Naive B cell (primary cell): ENCODE data around the gene IFI6. TPM values are rescaled to one million over a fixed set of nuclear protein-coding genes. Genes with fewer than 3 reads are reported as not detected.
"Not testable (repeated sequence)": the region's sequence is repeated elsewhere in the genome, so short reads cannot be mapped to it uniquely, and the experiment has no call there.

Experiments
- ATAC-seq, 2 donors: fragments of 150-1000 bp; cut with Tn5 transposase; 2 replicates each; pipeline ENCODE4 v1.10.0; 2021; ENCODE audit warnings: low read depth in 2 of 2, mild to moderate bottlenecking in 2 of 2, moderate library complexity in 2 of 2
- DNase-seq: peaks from one replicate; pipeline ENCODE4 v3.0.0; 2022
- H3K27ac Mint-ChIP-seq, 6 donors: one replicate each; pipeline ENCODE4 v1.8.0; 2020 to 2022; ENCODE audit warnings: mild to moderate bottlenecking in 6 of 6, mixed read lengths in 6 of 6, moderate library complexity in 5 of 6, inconsistent platforms in 2 of 6
- H3K27me3 Mint-ChIP-seq, 3 donors: one replicate each; pipeline ENCODE4 v1.8.0; 2021 to 2022; ENCODE audit warnings: mixed read lengths in 3 of 3, mild to moderate bottlenecking in 1 of 3
- H3K36me3 Mint-ChIP-seq, 2 donors: one replicate each; pipeline ENCODE4 v1.8.0; 2020 to 2022; ENCODE audit warnings: mixed read lengths in 2 of 2, inconsistent platforms in 1 of 2, mild to moderate bottlenecking in 1 of 2
- H3K4me1 Mint-ChIP-seq, 3 donors: one replicate each; pipeline ENCODE4 v1.8.0; 2020 to 2022; ENCODE audit warnings: mixed read lengths in 3 of 3, inconsistent platforms in 1 of 3, mild to moderate bottlenecking in 1 of 3, moderate library complexity in 1 of 3
- H3K4me3 Mint-ChIP-seq, 8 donors: one replicate each; pipeline ENCODE4 v1.8.0; 2020 to 2022; ENCODE audit warnings: mild to moderate bottlenecking in 8 of 8, mixed read lengths in 8 of 8, moderate library complexity in 8 of 8, inconsistent platforms in 2 of 8
- H3K9me3 Mint-ChIP-seq, 7 donors: one replicate each; pipeline ENCODE4 v1.8.0; 2020 to 2022; ENCODE audit warnings: mixed read lengths in 7 of 7, mild to moderate bottlenecking in 5 of 7, inconsistent platforms in 2 of 7, moderate library complexity in 1 of 7
- polyA plus RNA-seq, 6 donors: library from polyadenylated mRNA; unstranded; fragments of 300-500 nt; fragmentation: Illumina TruSeq; gene quantifications; one replicate each; pipeline ENCODE4 v1.2.3, GENCODE V29; 2021; ENCODE audit warnings: low read depth in 6 of 6

The IFI6 gene
- polyA plus RNA-seq, 6 donors from 2014 or later, result 27.6 to 65.1 (median 52.8) TPM

DNA sequence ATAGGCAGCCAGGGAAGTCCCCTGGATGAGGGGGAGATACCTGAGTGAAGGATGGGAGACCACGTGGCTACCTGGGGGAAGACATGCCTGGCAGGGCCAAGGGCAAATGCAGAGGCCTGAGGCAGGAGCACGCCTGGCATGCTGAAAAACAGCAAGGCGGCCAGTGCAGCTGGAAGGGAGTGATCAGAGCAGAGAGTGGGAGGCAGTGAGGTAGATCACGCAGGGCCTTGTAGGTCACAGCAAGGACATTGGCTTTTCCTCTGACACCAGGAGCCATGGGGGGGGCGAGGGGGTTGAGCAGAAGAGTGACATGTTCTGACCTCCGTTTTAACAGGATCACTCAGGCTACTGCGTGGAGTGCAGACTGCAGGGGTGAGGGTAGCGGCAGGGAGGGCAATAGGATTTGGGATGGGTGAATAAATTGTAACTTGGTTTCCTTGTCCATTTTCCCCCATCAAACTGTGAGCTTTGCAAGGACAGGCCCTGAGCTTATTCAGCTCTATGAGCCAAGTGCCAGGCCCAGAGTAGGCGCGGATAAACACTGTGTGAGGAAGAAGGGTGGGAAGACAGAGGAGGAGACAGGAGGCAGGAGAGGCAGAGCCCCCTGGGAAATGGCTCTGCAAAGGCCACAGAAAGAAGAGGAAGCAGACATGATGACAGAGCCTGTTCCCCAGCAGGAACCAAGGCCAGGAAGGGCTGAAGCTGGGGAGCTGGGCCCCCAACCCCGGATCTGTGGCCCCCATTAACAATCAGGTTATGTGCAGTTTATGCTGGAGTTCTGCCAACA is 16.6 kb downstream of the IFI6 start:
- Mint-ChIP-seq H3K36me3 (no peaks in the 10 kb centered on the region), H3K4me3 (no peak overlapping the region)
- ATAC-seq, result no peak

GRCh38 chr1:27652111-27652864 is 19.7 kb downstream of the IFI6 start:
- no peak for DNase-seq
- no peaks in the 10 kb centered on the region for H3K36me3 Mint-ChIP-seq
- H3K4me1 Mint-ChIP-seq, result peaks cover 20 to 24% (median 22%) of the 10 kb centered on the region in 3 donors
- ATAC-seq, result no peak
- H3K27ac Mint-ChIP-seq, result peak overlapping the region in 1 of 6 donors; percentile 63
- no peak overlapping the region for H3K4me3 Mint-ChIP-seq
- H3K9me3 Mint-ChIP-seq, result no peaks in the 10 kb centered on the region
- no peaks in the 10 kb centered on the region for H3K27me3 Mint-ChIP-seq

More for the DNA sequence above, 16.6 kb downstream of the IFI6 start:
- Mint-ChIP-seq H3K4me1 (peaks cover 33 to 40% (median 39%) of the 10 kb centered on the region in 3 donors), H3K27ac (peak overlapping the region in 5 of 6 donors; percentile 4 to 79 (median 57)), H3K9me3 (no peaks in the 10 kb centered on the region), H3K27me3 (no peaks in the 10 kb centered on the region)
- DNase-seq, result no peak

GRCh38 chr1:27650539-27651175 is 21.3 kb downstream of the IFI6 start:
- peaks cover 19 to 21% (median 20%) of the 10 kb centered on the region in 3 donors for H3K4me1 Mint-ChIP-seq

DNA sequence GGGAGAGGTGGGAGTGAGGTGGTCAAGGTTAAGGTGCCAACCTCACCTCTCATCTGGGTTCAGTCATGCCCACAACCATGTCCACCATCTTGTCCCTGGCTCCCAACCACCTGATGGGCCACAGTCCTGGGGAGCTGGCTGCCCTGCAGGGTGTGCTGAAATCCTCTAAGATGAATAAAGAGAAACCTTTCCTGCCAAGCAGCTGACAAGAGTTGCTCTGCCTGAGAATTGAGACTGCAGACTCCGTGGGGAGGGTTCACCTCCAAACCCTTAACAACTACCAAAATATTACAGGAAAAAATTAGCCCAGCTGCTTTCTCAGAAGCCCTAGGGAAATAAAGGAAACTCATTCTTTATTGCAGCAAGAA is 21.8 kb downstream of the IFI6 start:
- H3K27ac Mint-ChIP-seq, result peak overlapping the region in 3 of 6 donors; percentile 55 to 69 (median 60)
- H3K4me3 Mint-ChIP-seq, result no peak overlapping the region
- no peak for ATAC-seq

More at GRCh38 chr1:27650539-27651175, 21.3 kb downstream of the IFI6 start:
- DNase-seq (no peak), ATAC-seq (no peak)
- H3K27me3 Mint-ChIP-seq, result no peaks in the 10 kb centered on the region
- peak overlapping the region in 1 of 8 donors; percentile 3 for H3K4me3 Mint-ChIP-seq
- H3K36me3 Mint-ChIP-seq, result no peaks in the 10 kb centered on the region
- H3K9me3 Mint-ChIP-seq, result no peaks in the 10 kb centered on the region
- H3K27ac Mint-ChIP-seq, result peak overlapping the region in 2 of 6 donors; percentile 69 to 78

GRCh38 chr1:27649306-27649635 is 22.7 kb downstream of the IFI6 start:
- Mint-ChIP-seq H3K4me3 (no peak overlapping the region), H3K27me3 (no peaks in the 10 kb centered on the region), H3K9me3 (no peaks in the 10 kb centered on the region), H3K27ac (peak overlapping the region in 1 of 6 donors; percentile 94), H3K4me1 (peaks cover 12 to 22% (median 18%) of the 10 kb centered on the region in 3 donors), H3K36me3 (no peaks in the 10 kb centered on the region)
- DNase-seq (no peak), ATAC-seq (no peak)

More for the DNA sequence above, 21.8 kb downstream of the IFI6 start:
- H3K9me3 Mint-ChIP-seq, result no peaks in the 10 kb centered on the region
- no peak for DNase-seq
- no peaks in the 10 kb centered on the region for H3K36me3 Mint-ChIP-seq
- peaks cover 16 to 23% (median 19%) of the 10 kb centered on the region in 3 donors for H3K4me1 Mint-ChIP-seq
- no peaks in the 10 kb centered on the region for H3K27me3 Mint-ChIP-seq

DNA sequence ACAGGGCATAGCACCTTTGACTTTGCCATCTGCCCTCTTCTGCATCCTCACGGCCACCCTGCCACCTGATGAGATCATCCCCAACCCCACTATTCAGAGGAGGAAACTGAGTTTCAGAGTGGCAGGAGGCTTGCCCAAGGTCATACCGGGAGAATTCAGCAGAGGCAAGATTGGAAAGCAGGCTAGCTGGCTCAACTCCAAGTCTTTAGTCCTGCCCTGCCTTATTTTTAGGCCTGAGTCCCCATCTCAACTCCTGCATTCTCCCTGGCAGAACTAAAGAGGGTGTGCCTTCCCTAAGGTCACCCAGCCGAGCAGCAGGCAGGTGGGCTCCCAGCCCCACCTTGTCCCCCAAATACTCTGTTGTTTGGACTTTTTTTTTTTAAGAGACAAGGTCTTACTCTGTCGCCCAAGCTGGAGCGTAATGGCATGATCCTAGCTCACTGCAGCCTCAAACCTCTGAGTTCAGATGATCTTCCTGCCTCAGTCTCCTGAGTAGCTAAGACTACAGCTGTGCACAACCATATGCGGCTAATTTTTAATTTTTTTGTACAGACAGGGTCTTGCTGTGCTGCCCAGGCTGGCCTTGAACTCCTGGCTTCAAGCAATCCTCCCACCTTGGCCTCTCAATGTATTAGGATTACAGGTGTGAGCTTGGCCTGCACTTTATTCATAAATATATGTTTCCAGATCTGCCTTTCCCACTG is 23.2 kb downstream of the IFI6 start:
- no peak overlapping the region for H3K4me3 Mint-ChIP-seq
- no peaks in the 10 kb centered on the region for H3K36me3 Mint-ChIP-seq
- no peak for ATAC-seq
- H3K27ac Mint-ChIP-seq, result no peak overlapping the region
- no peak for DNase-seq
- no peaks in the 10 kb centered on the region for H3K27me3 Mint-ChIP-seq
- H3K9me3 Mint-ChIP-seq, result no peaks in the 10 kb centered on the region
- H3K4me1 Mint-ChIP-seq, result peaks cover 17 to 27% (median 21%) of the 10 kb centered on the region in 3 donors

DNA sequence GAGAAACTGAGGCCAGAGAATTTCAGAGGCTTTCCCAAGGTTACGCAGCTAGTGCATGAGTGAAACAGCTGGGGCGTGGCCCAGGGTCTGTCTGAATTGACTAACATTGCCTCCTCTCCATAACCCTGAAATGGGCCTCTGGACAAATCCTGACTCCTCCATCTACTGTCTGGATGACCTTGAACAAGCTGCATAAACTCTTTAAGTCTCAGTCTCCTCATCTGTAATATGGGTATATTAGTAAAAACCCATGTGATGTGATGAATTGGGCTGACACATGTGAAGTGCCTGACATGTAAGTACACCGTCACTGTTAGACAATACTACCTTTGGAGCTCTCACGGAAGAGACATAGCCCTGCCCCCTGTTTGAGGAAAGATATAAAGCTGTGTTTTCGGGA is 24.7 kb downstream of the IFI6 start:
- Mint-ChIP-seq H3K4me1 (peaks cover 22 to 32% (median 23%) of the 10 kb centered on the region in 3 donors), H3K27me3 (no peaks in the 10 kb centered on the region), H3K27ac (no peak overlapping the region), H3K36me3 (no peaks in the 10 kb centered on the region), H3K4me3 (no peak overlapping the region), H3K9me3 (no peaks in the 10 kb centered on the region)
- DNase-seq (no peak), ATAC-seq (no peak)

GRCh38 chr1:27646676-27647075 is 25.3 kb downstream of the IFI6 start:
- Mint-ChIP-seq H3K4me3 (peak overlapping the region in 1 of 8 donors; percentile 41), H3K4me1 (peaks cover 19 to 32% (median 23%) of the 10 kb centered on the region in 3 donors), H3K9me3 (no peaks in the 10 kb centered on the region), H3K27me3 (no peaks in the 10 kb centered on the region), H3K27ac (no peak overlapping the region), H3K36me3 (no peaks in the 10 kb centered on the region)
- no peak for DNase-seq
- ATAC-seq, result no peak

- ATAC-seq, result no peak
- Mint-ChIP-seq H3K4me3 (no peak overlapping the region), H3K9me3 (no peaks in the 10 kb centered on the region), H3K27ac (no peak overlapping the region), H3K36me3 (no peaks in the 10 kb centered on the region), H3K4me1 (peaks cover 11 to 25% (median 12%) of the 10 kb centered on the region in 3 donors), H3K27me3 (no peaks in the 10 kb centered on the region)
- no peak for DNase-seq
These were observed 26.9 kb downstream of the IFI6 start for GRCh38 chr1:27645071-27645415.

GRCh38 chr1:27644369-27645070 is 27.5 kb downstream of the IFI6 start:
- Mint-ChIP-seq H3K27me3 (no peaks in the 10 kb centered on the region), H3K27ac (peak overlapping the region in 3 of 6 donors; percentile 58 to 87 (median 63)), H3K4me1 (peaks cover 11 to 28% (median 12%) of the 10 kb centered on the region in 3 donors), H3K9me3 (no peaks in the 10 kb centered on the region), H3K4me3 (no peak overlapping the region), H3K36me3 (no peaks in the 10 kb centered on the region)
- ATAC-seq (no peak), DNase-seq (no peak)

GRCh38 chr1:27643600-27644368 is 28.2 kb downstream of the IFI6 start:
- Mint-ChIP-seq H3K36me3 (no peaks in the 10 kb centered on the region), H3K27ac (peak overlapping the region in 4 of 6 donors; percentile 57 to 87 (median 60)), H3K9me3 (no peaks in the 10 kb centered on the region), H3K4me3 (no peak overlapping the region), H3K4me1 (peaks cover 14 to 32% (median 15%) of the 10 kb centered on the region in 3 donors), H3K27me3 (no peaks in the 10 kb centered on the region)
- DNase-seq, result peak; percentile 66
- peak; percentile 96 to 97 for ATAC-seq

GRCh38 chr1:27640514-27640913 is 31.5 kb downstream of the IFI6 start:
- not testable (repeated sequence) for H3K27me3 Mint-ChIP-seq, ATAC-seq, DNase-seq, H3K27ac Mint-ChIP-seq, H3K4me3 Mint-ChIP-seq, H3K36me3 Mint-ChIP-seq, H3K9me3 Mint-ChIP-seq
- H3K4me1 Mint-ChIP-seq, result peaks cover 32 to 64% (median 37%) of the 10 kb centered on the region in 3 donors
